GM12892 (cell line): ENCODE measurements around the gene PHF19.

Source experiments
- POLR2A ChIP-seq: IDR thresholded peaks from 2 replicates; pipeline ENCODE4 v1.6.1; 2011; ENCODE audit warnings: low read depth, low read length, control low read depth
- POLR2AphosphoS5 ChIP-seq: IDR thresholded peaks from 2 replicates; pipeline ENCODE4 v1.6.1; 2011; ENCODE audit warnings: low read depth, low read length, control low read depth

DNA sequence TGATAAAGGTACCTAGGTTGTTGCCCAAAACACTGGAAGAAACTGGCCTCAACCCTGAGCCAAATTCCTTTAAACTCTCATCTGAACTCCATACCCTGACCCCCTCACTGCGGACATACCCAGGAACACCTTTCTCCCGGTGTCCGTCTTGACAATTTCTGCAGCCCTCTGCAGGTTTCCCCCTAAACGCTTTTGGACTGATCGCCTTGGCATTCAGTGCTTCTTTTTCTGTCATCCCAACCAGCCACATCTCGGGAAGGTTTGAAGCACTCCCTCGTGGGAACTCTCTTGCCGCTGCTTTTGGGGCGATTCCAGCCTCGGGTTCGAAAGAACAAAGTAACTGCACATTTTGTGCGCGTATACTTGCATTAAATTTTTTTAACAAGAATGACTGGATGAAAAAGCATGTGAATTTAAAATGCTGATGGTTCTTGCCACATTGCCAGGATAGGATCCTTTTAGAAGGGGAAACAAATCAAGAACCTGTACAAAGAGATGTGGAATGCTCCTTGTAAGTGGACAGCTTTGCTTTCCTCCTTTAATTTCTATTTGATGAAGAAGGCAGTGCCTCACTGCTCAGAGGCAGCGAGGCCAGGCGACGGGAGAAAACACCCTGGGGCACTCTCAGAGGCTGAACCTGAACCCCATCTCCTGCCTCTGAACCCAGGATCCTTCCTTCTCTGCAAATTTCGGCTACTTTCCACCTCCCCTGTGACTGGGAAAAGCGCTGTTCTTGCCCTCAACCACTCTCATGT, 34.9 kb downstream of the PHF19 start:
- TF ChIP-seq POLR2A (no peak), POLR2AphosphoS5 (no peak)
